OCI-LY3 (cell line): ENCODE data around the gene ERN1.

Experiments
- H2AFZ ChIP-seq: fragments of 200-600, 300-600 bp; shearing (Covaris generic); 2 replicates; pipeline ENCODE4 v1.6.0; 2014; ENCODE audit warnings: antibody characterized with exemption, low read depth, low read length
- H3K27ac ChIP-seq: fragments of 200-600, 300-600 bp; sonication (generic); 2 replicates; pipeline ENCODE4 v1.5.1; 2014; ENCODE audit warnings: mild to moderate bottlenecking, low read length, moderate library complexity, mixed read lengths
- H3K27me3 ChIP-seq: fragments of 200-600, 300-600 bp; sonication (generic); 2 replicates; pipeline ENCODE4 v1.6.1; 2014; ENCODE audit warnings: low read depth, low read length, mixed read lengths
- H3K36me3 ChIP-seq: fragments of 200-600, 300-600 bp; sonication (generic); replicated peaks from 2 replicates; pipeline ENCODE3; 2014; ENCODE audit warnings: low read depth, low read length, mixed read lengths
- H3K4me1 ChIP-seq: fragments of 300-600, 200-600 bp; sonication (generic); 2 replicates; pipeline ENCODE4 v1.6.1; 2014; ENCODE audit warnings: low read length, mixed read lengths
- H3K4me2 ChIP-seq: fragments of 200-600, 300-600 bp; sonication (generic); 2 replicates; pipeline ENCODE4 v1.6.1; 2014; ENCODE audit warnings: low read length, mixed read lengths
- H3K4me3 ChIP-seq: fragments of 300-600, 200-600 bp; sonication (generic); 2 replicates; pipeline ENCODE4 v1.5.1; 2014; ENCODE audit warnings: antibody characterized with exemption, mild to moderate bottlenecking, low read length, moderate library complexity
- H3K79me2 ChIP-seq: fragments of 300-600, 200-600 bp; shearing (Covaris generic); 2 replicates; pipeline ENCODE4 v1.6.1; 2014; ENCODE audit warnings: mild to moderate bottlenecking, low read length, mixed read lengths
- H3K9ac ChIP-seq: fragments of 300-600, 200-600 bp; shearing (Covaris generic); 2 replicates; pipeline ENCODE4 v1.6.0; 2014; ENCODE audit warnings: mild to moderate bottlenecking, low read length, moderate library complexity
- H3K9me3 ChIP-seq: fragments of 200-600, 300-600 bp; shearing (Covaris generic); 2 replicates; pipeline ENCODE4 v1.6.1; 2014; ENCODE audit warnings: low read length, mixed read lengths; ENCODE audit not compliant: insufficient read depth
- H4K20me1 ChIP-seq: fragments of 200-600, 300-600 bp; sonication (generic); 2 replicates; pipeline ENCODE4 v1.6.1; 2016; ENCODE audit warnings: low read length, mixed read lengths; ENCODE audit not compliant: insufficient read depth
- CTCF ChIP-seq: fragments of 200-600, 300-600 bp; sonication (generic); IDR thresholded peaks from 2 replicates; pipeline ENCODE4 v1.5.1; 2014; ENCODE audit warnings: antibody characterized with exemption, low read length, low read depth
- EZH2phosphoT487 ChIP-seq: fragments of 200-600 bp; shearing (Covaris generic); IDR thresholded peaks from 2 replicates; pipeline ENCODE4 v1.6.1; 2018; ENCODE audit warnings: antibody characterized with exemption, mixed run types, low read depth

Gene ERN1

GRCh38 chr17:64176556-64176955 is 46.6 kb upstream of the ERN1 start:
- no peak overlapping the region for H3K27ac ChIP-seq
- H3K79me2 ChIP-seq = no peaks in the 10 kb centered on the region
- no peak for TF ChIP-seq EZH2phosphoT487
- TF ChIP-seq CTCF = no peak
- H3K4me1 ChIP-seq = peaks cover 7% of the 10 kb centered on the region; the same call in 1 of the 2 replicates
- no peak overlapping the region for H3K4me3 ChIP-seq
- no peak overlapping the region for H3K9ac ChIP-seq
- no peaks in the 10 kb centered on the region for H3K9me3 ChIP-seq
- no peak overlapping the region for H3K4me2 ChIP-seq
- no peaks in the 10 kb centered on the region for H4K20me1 ChIP-seq
- no peaks in the 10 kb centered on the region for H3K36me3 ChIP-seq
- H3K27me3 ChIP-seq = no peaks in the 10 kb centered on the region
- no peak overlapping the region for H2AFZ ChIP-seq

- TF ChIP-seq EZH2phosphoT487 = no peak
- TF ChIP-seq CTCF = no peak
- H3K27me3 ChIP-seq = no peaks in the 10 kb centered on the region
- no peak overlapping the region for H3K4me3 ChIP-seq
- H3K36me3 ChIP-seq = peaks cover 2% of the 10 kb centered on the region
- no peaks in the 10 kb centered on the region for H3K9me3 ChIP-seq
- no peaks in the 10 kb centered on the region for H3K79me2 ChIP-seq
- no peak overlapping the region for H3K4me2 ChIP-seq
- H3K4me1 ChIP-seq = peaks cover 7% of the 10 kb centered on the region; the same call in 1 of the 2 replicates
- H3K9ac ChIP-seq = no peak overlapping the region
- no peak overlapping the region for H3K27ac ChIP-seq
- no peak overlapping the region for H2AFZ ChIP-seq
- no peaks in the 10 kb centered on the region for H4K20me1 ChIP-seq
These were observed 44.9 kb upstream of the ERN1 start for GRCh38 chr17:64174686-64175456.

GRCh38 chr17:64173646-64174045 is 43.7 kb upstream of the ERN1 start:
- H3K27ac ChIP-seq = no peak overlapping the region
- H3K4me3 ChIP-seq = no peak overlapping the region
- TF ChIP-seq CTCF = no peak
- TF ChIP-seq EZH2phosphoT487 = no peak
- H2AFZ ChIP-seq = no peak overlapping the region
- no peak overlapping the region for H3K9ac ChIP-seq
- no peaks in the 10 kb centered on the region for H3K27me3 ChIP-seq
- H3K9me3 ChIP-seq = no peaks in the 10 kb centered on the region
- peaks cover 2% of the 10 kb centered on the region for H3K36me3 ChIP-seq
- H3K79me2 ChIP-seq = no peaks in the 10 kb centered on the region
- no peak overlapping the region for H3K4me2 ChIP-seq
- H3K4me1 ChIP-seq = peaks cover 7% of the 10 kb centered on the region; the same call in 1 of the 2 replicates
- H4K20me1 ChIP-seq = no peaks in the 10 kb centered on the region

GRCh38 chr17:64172510-64172909 is 42.6 kb upstream of the ERN1 start:
- no peak overlapping the region for H2AFZ ChIP-seq
- no peak overlapping the region for H3K9ac ChIP-seq
- no peaks in the 10 kb centered on the region for H3K79me2 ChIP-seq
- TF ChIP-seq EZH2phosphoT487 (no peak), CTCF (no peak)
- H3K27ac ChIP-seq = no peak overlapping the region
- no peak overlapping the region for H3K4me2 ChIP-seq
- no peaks in the 10 kb centered on the region for H4K20me1 ChIP-seq
- no peaks in the 10 kb centered on the region for H3K9me3 ChIP-seq
- no peak overlapping the region for H3K4me3 ChIP-seq
- H3K36me3 ChIP-seq = peaks cover 2% of the 10 kb centered on the region
- H3K27me3 ChIP-seq = no peaks in the 10 kb centered on the region
- peaks cover 12% of the 10 kb centered on the region for H3K4me1 ChIP-seq
